Measurements from ENCODE around the gene VAV2.

The VAV2 gene

GRCh38 chr9:133986061-133986460, 6.1 kb downstream of the VAV2 start:
- no peak overlapping the region for H3K4me3 ChIP-seq (ENCODE audit: low read depth, low read length)
- no peak for TF ChIP-seq CTCF (IDR thresholded peaks at IDR 0.05; ENCODE audit: insufficient read depth, low read depth, low read length, missing control alignments)
- no peak for DNase-seq (ENCODE audit: low read depth)

- no peak for DNase-seq (ENCODE audit: low read depth)
- no peak for TF ChIP-seq CTCF (IDR thresholded peaks at IDR 0.05; ENCODE audit: insufficient read depth, low read depth, low read length, missing control alignments)
- no peak overlapping the region for H3K4me3 ChIP-seq (ENCODE audit: low read depth, low read length)
Measured at GRCh38 chr9:133982971-133983720, 9.0 kb downstream of the VAV2 start.

GRCh38 chr9:133981958-133982681, 10.0 kb downstream of the VAV2 start:
- no peak for TF ChIP-seq CTCF (IDR thresholded peaks at IDR 0.05; ENCODE audit: insufficient read depth, low read depth, low read length, missing control alignments)
- no peak for DNase-seq (ENCODE audit: low read depth)
- H3K4me3 ChIP-seq (ENCODE audit: low read depth, low read length) = no peak overlapping the region

- DNase-seq (ENCODE audit: low read depth) = no peak
- TF ChIP-seq CTCF (IDR thresholded peaks at IDR 0.05; ENCODE audit: insufficient read depth, low read depth, low read length, missing control alignments) = no peak
- no peak overlapping the region for H3K4me3 ChIP-seq (ENCODE audit: low read depth, low read length)
Measured at GRCh38 chr9:133981589-133981957, 10.6 kb downstream of the VAV2 start.

- no peak overlapping the region for H3K4me3 ChIP-seq (ENCODE audit: low read depth, low read length)
- TF ChIP-seq CTCF (IDR thresholded peaks at IDR 0.05; ENCODE audit: insufficient read depth, low read depth, low read length, missing control alignments) = no peak
- DNase-seq (ENCODE audit: low read depth) = no peak
Measured at GRCh38 chr9:133980864-133981588, 11.1 kb downstream of the VAV2 start.

- no peak for DNase-seq (ENCODE audit: low read depth)
- no peak overlapping the region for H3K4me3 ChIP-seq (ENCODE audit: low read depth, low read length)
- TF ChIP-seq CTCF (IDR thresholded peaks at IDR 0.05; ENCODE audit: insufficient read depth, low read depth, low read length, missing control alignments) = no peak
Measured at GRCh38 chr9:133979921-133980863, 11.9 kb downstream of the VAV2 start.
